Osteoblast (primary cell): ENCODE measurements around the gene ZRANB3. TPM values are rescaled to one million over a fixed set of nuclear protein-coding genes. Genes with fewer than 3 reads are reported as not detected.
A peak's percentile ranks its signal among the peaks of the same experiment; 100 is the strongest.

ENCODE experiments used
- DNase-seq: peaks from one replicate; pipeline ENCODE4 v3.0.0; 2011; ENCODE audit warnings: low spot score, mixed read lengths; ENCODE audit not compliant: insufficient read length; ENCODE audit errors: missing footprints
- H2AFZ ChIP-seq: 2 replicates; pipeline ENCODE4 v1.6.0; 2011; ENCODE audit warnings: mild to moderate bottlenecking, low read length
- H3K27ac ChIP-seq: 2 replicates; pipeline ENCODE4 v1.5.1; 2011; ENCODE audit warnings: mild to moderate bottlenecking, low read depth, low read length, moderate library complexity
- H3K27me3 ChIP-seq: 2 replicates; pipeline ENCODE4 v1.6.0; 2012; ENCODE audit warnings: mild to moderate bottlenecking, control low read depth, inconsistent platforms, low read length, moderate library complexity; ENCODE audit not compliant: insufficient read depth
- H3K36me3 ChIP-seq: 2 replicates; pipeline ENCODE4 v1.5.1; 2011; ENCODE audit warnings: mild to moderate bottlenecking, low read length, control low read depth, moderate library complexity; ENCODE audit not compliant: insufficient read depth
- H3K4me1 ChIP-seq: 2 replicates; pipeline ENCODE4 v1.5.1; 2011; ENCODE audit warnings: mild to moderate bottlenecking, low read length, control low read depth, moderate library complexity; ENCODE audit not compliant: insufficient read depth
- H3K4me2 ChIP-seq: 2 replicates; pipeline ENCODE4 v1.6.0; 2011; ENCODE audit warnings: mild to moderate bottlenecking, low read length; ENCODE audit not compliant: insufficient read depth
- H3K4me3 ChIP-seq: fragments of 200-600 bp; sonication (generic); 3 replicates; pipeline ENCODE4 v1.5.1; 2012; ENCODE audit warnings: mild to moderate bottlenecking, low read length, inconsistent platforms; ENCODE audit not compliant: insufficient read depth
- H3K79me2 ChIP-seq: 2 replicates; pipeline ENCODE4 v1.6.0; 2012; ENCODE audit warnings: mild to moderate bottlenecking, low read length, control low read depth, inconsistent platforms; ENCODE audit not compliant: insufficient read depth
- H3K9me3 ChIP-seq: 2 replicates; pipeline ENCODE4 v1.5.1; 2011; ENCODE audit warnings: low read depth, low read length, control low read depth
- H4K20me1 ChIP-seq: 2 replicates; pipeline ENCODE4 v1.6.0; 2012; ENCODE audit warnings: mild to moderate bottlenecking, low read length, control low read depth; ENCODE audit not compliant: insufficient read depth
- total RNA-seq: library from RNA; depleted of rRNA; stranded (reverse); fragments of >200 nt; gene quantifications from 2 replicates; pipeline ENCODE4 v1.2.3, GENCODE V29; 2012
- TF ChIP-seq, protein P1 (sequence below): IDR thresholded peaks from 2 replicates; pipeline ENCODE4 v1.5.1; 2011; ENCODE audit warnings: mild to moderate bottlenecking, low read depth, low read length, moderate library complexity; ENCODE audit errors: extremely low read depth

Gene ZRANB3
- total RNA-seq, 1 donor: 9.0 TPM

DNA sequence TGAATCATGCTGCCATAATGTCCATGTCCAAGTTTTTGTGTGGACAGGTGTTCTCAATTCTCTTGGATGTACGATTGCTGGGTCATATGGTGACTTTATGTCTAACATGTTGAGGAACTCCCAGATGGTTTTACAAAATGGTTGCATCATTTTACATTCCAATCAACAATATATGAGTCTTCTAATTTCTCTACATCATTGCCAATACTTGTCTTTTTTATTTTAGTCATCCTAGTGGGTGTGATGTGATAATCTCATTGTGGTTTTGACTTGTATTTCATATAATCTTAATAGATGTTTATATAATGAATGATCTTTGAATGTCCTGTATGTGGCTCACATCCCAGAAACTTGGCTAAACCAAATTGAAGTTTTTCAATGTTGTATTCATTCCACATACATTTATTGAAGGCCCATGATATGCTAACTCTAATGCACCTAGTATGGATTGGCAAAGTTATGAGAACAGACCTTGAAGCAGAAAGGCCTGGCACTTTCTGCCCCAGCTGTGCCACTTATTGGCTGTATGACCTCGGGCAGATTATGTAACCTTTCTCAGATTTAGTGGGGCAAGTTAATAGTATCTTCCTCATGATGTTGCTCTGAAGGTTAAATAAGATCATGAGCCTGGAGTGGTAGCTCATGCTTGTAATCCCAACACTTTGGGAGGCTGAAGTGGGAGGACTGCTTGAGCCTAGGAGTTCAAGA, 273.5 kb downstream of the ZRANB3 start:
- peak; percentile 77 for DNase-seq
- H3K27ac ChIP-seq: peak overlapping the region; percentile 27
- TF ChIP-seq, protein P1, sequence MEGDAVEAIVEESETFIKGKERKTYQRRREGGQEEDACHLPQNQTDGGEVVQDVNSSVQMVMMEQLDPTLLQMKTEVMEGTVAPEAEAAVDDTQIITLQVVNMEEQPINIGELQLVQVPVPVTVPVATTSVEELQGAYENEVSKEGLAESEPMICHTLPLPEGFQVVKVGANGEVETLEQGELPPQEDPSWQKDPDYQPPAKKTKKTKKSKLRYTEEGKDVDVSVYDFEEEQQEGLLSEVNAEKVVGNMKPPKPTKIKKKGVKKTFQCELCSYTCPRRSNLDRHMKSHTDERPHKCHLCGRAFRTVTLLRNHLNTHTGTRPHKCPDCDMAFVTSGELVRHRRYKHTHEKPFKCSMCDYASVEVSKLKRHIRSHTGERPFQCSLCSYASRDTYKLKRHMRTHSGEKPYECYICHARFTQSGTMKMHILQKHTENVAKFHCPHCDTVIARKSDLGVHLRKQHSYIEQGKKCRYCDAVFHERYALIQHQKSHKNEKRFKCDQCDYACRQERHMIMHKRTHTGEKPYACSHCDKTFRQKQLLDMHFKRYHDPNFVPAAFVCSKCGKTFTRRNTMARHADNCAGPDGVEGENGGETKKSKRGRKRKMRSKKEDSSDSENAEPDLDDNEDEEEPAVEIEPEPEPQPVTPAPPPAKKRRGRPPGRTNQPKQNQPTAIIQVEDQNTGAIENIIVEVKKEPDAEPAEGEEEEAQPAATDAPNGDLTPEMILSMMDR: no peak
- no peaks in the 10 kb centered on the region for H3K9me3 ChIP-seq
- no peaks in the 10 kb centered on the region for H3K79me2 ChIP-seq
- no peaks in the 10 kb centered on the region for H3K27me3 ChIP-seq
- H2AFZ ChIP-seq: no peak overlapping the region
- no peaks in the 10 kb centered on the region for H3K36me3 ChIP-seq
- no peak overlapping the region for H3K4me2 ChIP-seq
- H4K20me1 ChIP-seq: no peaks in the 10 kb centered on the region
- no peak overlapping the region for H3K4me3 ChIP-seq
- H3K4me1 ChIP-seq: peaks cover 17% of the 10 kb centered on the region

DNA sequence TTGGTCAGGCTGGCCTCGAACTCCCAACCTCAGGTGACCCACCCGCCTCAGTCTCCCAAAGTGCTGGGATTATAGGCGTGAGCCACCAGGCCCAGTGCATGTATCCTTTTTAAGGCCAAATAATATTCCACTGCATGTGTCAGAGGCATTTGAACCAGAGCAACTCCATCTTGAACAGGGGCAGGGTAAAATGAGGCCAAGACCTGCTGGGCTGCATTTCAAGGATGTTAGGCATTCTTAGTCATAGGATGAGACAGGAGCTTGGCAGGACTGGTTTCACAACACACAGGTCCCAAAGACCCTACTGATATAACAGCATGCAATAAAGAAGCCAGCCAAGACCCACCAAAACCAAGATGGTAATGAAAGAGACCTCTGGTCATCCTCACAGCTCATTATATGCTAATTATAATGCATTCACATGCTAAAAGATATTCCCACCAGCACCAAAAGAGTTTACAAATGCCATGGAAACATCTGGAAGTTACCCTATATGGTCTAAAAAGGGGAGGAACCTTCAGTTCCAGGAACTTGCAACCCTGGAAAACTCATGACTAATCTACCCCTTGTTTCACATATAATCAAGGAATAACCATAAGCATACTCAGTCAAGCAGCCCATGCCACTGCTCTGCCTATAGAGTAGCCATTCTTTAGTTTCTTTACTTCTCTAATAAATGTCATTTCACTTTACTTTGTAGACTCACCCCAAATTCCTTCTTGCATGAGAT, 274.3 kb downstream of the ZRANB3 start:
- H3K36me3 ChIP-seq: no peaks in the 10 kb centered on the region
- H3K79me2 ChIP-seq: no peaks in the 10 kb centered on the region
- no peaks in the 10 kb centered on the region for H3K9me3 ChIP-seq
- H3K4me2 ChIP-seq: no peak overlapping the region
- H3K27me3 ChIP-seq: no peaks in the 10 kb centered on the region
- TF ChIP-seq, protein P1: no peak
- H3K4me1 ChIP-seq: peaks cover 17% of the 10 kb centered on the region
- H2AFZ ChIP-seq: no peak overlapping the region
- peak overlapping the region; percentile 27 for H3K27ac ChIP-seq
- no peaks in the 10 kb centered on the region for H4K20me1 ChIP-seq
- H3K4me3 ChIP-seq: no peak overlapping the region
- no peak for DNase-seq

DNA sequence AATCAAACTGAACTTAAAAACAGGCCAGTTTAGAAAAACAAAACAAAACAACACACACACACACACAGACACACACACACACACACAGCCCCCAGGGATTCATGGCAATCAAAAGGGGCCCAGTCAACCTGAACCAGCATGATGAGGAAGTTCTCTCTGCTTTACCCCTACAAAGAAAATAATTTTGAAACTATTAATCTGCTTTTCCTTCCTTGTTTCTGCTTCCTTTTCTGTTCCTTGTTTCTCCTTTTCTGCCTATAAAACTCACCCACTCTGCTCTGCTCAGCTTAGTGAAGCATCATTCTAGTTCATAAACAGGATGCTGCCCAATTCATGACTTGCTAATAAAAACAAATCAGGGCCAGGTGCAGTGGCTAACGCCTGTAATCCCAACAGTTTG, 275.8 kb downstream of the ZRANB3 start:
- H3K79me2 ChIP-seq: no peaks in the 10 kb centered on the region
- peaks cover 17% of the 10 kb centered on the region for H3K4me1 ChIP-seq
- TF ChIP-seq, protein P1: no peak
- H3K27me3 ChIP-seq: no peaks in the 10 kb centered on the region
- H3K27ac ChIP-seq: no peak overlapping the region
- no peak overlapping the region for H3K4me3 ChIP-seq
- H3K9me3 ChIP-seq: peaks cover 2% of the 10 kb centered on the region
- no peak overlapping the region for H3K4me2 ChIP-seq
- no peak for DNase-seq
- no peak overlapping the region for H2AFZ ChIP-seq
- H4K20me1 ChIP-seq: no peaks in the 10 kb centered on the region
- H3K36me3 ChIP-seq: no peaks in the 10 kb centered on the region

DNA sequence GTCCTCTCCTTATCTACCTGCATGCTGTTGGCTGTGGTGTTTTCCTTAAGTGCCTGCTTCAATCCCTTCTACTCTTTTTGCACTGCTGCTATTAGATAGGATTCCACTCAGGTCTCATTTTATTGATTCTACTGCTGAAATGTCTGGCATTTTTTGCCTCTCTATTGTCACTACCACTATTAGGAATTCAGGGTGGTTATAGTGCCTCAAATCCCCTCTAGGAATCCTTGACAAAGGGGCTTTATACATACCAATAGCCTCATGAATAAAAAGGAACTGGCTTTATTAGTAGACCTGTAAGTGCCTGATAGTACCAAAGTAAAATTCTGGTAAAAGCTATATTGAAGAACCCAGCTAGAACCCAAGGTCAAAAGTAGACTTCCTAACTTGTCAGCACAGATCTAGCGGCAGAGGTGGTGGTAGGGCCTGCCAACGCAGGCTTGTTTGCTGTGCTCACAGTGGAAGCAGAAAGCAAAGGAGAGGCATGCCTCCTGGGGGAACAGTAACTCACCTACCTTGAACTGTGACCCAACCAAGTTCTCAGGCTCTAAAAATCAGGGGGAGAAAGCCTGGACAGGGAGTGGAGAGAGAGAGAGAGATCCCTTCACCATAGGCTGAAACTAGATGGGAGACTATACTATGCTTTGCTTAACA, 278.1 kb downstream of the ZRANB3 start:
- DNase-seq: no peak
- H3K4me3 ChIP-seq: no peak overlapping the region
- H3K79me2 ChIP-seq: no peaks in the 10 kb centered on the region
- peaks cover 12% of the 10 kb centered on the region for H3K4me1 ChIP-seq
- TF ChIP-seq, protein P1: no peak
- H4K20me1 ChIP-seq: no peaks in the 10 kb centered on the region
- no peak overlapping the region for H3K27ac ChIP-seq
- H3K4me2 ChIP-seq: no peak overlapping the region
- H3K9me3 ChIP-seq: peaks cover 2% of the 10 kb centered on the region
- no peak overlapping the region for H2AFZ ChIP-seq
- H3K27me3 ChIP-seq: no peaks in the 10 kb centered on the region
- no peaks in the 10 kb centered on the region for H3K36me3 ChIP-seq
